Mesenchymal stem cell (in vitro differentiated cells and primary cell): ENCODE data around the gene IL3RA.

ENCODE experiments used
- DNase-seq: peaks from one replicate; pipeline ENCODE4 v3.0.0-alpha.2; 2013
- H2AFZ ChIP-seq: one replicate; pipeline ENCODE4 v1.6.1; 2013; ENCODE audit warnings: low read depth, mild to moderate bottlenecking, control low read depth, inconsistent platforms, low read length, moderate library complexity
- H2AK5ac ChIP-seq: 2 replicates; pipeline ENCODE4 v1.6.1; 2013; ENCODE audit warnings: low read length, moderate library complexity, mild to moderate bottlenecking, inconsistent platforms; ENCODE audit not compliant: severe bottlenecking
- H2BK120ac ChIP-seq: one replicate; pipeline ENCODE4 v1.6.1; 2013; ENCODE audit warnings: low read depth, mild to moderate bottlenecking, inconsistent platforms, low read length, moderate library complexity
- H2BK12ac ChIP-seq, 2 experiments: one replicate each; pipeline ENCODE4 v1.6.1; 2013; ENCODE audit warnings: inconsistent platforms in 2 of 2, low read length in 2 of 2, mild to moderate bottlenecking in 2 of 2, moderate library complexity in 2 of 2, control low read depth in 1 of 2
- H2BK15ac ChIP-seq: one replicate; pipeline ENCODE4 v1.6.1; 2013; ENCODE audit warnings: mild to moderate bottlenecking, low read depth, inconsistent platforms; ENCODE audit not compliant: poor library complexity, severe bottlenecking
- H2BK5ac ChIP-seq: 2 replicates; pipeline ENCODE4 v1.6.1; 2013; ENCODE audit warnings: low read depth, mild to moderate bottlenecking, low read length, control low read depth, inconsistent platforms; ENCODE audit not compliant: poor library complexity, severe bottlenecking
- H3K14ac ChIP-seq, 2 experiments: one replicate each; pipeline ENCODE4 v1.6.1; 2013; ENCODE audit warnings: inconsistent platforms in 2 of 2, low read length in 2 of 2, control low read depth in 1 of 2, mild to moderate bottlenecking in 1 of 2, moderate library complexity in 1 of 2
- H3K18ac ChIP-seq, 2 experiments: one replicate each; pipeline ENCODE4 v1.6.1; 2013; ENCODE audit warnings: inconsistent platforms in 2 of 2, low read length in 2 of 2, control low read depth in 1 of 2, low read depth in 1 of 2, mild to moderate bottlenecking in 1 of 2
- H3K23ac ChIP-seq, 2 experiments: one replicate each; pipeline ENCODE4 v1.6.1; 2013; ENCODE audit warnings: inconsistent platforms in 2 of 2, low read length in 2 of 2, mild to moderate bottlenecking in 2 of 2, moderate library complexity in 2 of 2, control low read depth in 1 of 2
- H3K27ac ChIP-seq: 2 replicates; pipeline ENCODE4 v1.5.1; 2013; ENCODE audit warnings: mild to moderate bottlenecking, moderate library complexity, low read length, control low read depth, inconsistent platforms; ENCODE audit not compliant: poor library complexity, severe bottlenecking
- H3K27me3 ChIP-seq, 2 experiments: 2 replicates each; pipeline versions ENCODE4 v1.6.1 to v1.7.0; 2013; ENCODE audit warnings: low read length in 2 of 2, mild to moderate bottlenecking in 2 of 2, moderate library complexity in 2 of 2, control low read depth in 1 of 2, inconsistent platforms in 1 of 2; ENCODE audit not compliant: control insufficient read depth in 1 of 2, insufficient read depth in 1 of 2
- H3K36me3 ChIP-seq, 2 experiments: 2 replicates each; pipeline versions ENCODE4 v1.6.1 to v1.7.0; 2013; ENCODE audit warnings: low read length in 2 of 2, control low read depth in 1 of 2, inconsistent platforms in 1 of 2, low read depth in 1 of 2, mild to moderate bottlenecking in 1 of 2; ENCODE audit not compliant: insufficient read depth in 2 of 2, control insufficient read depth in 1 of 2
- H3K4ac ChIP-seq, 2 experiments: one replicate each; pipeline ENCODE4 v1.6.1; 2013; ENCODE audit warnings: inconsistent platforms in 2 of 2, low read length in 2 of 2, mild to moderate bottlenecking in 2 of 2, moderate library complexity in 2 of 2, control low read depth in 1 of 2, low read depth in 1 of 2
- H3K4me1 ChIP-seq: 2 replicates; pipeline ENCODE4 v1.6.1; 2013; ENCODE audit warnings: low read depth, low read length, control low read depth; ENCODE audit not compliant: control insufficient read depth, insufficient read depth
- H3K4me2 ChIP-seq: 2 replicates; pipeline ENCODE4 v1.6.1; 2013; ENCODE audit warnings: low read length, mild to moderate bottlenecking, inconsistent platforms; ENCODE audit not compliant: poor library complexity, severe bottlenecking
- H3K4me3 ChIP-seq, 2 experiments: 2 replicates each; pipeline versions ENCODE4 v1.5.1 to v1.7.0; 2013; ENCODE audit warnings: low read length in 2 of 2, mild to moderate bottlenecking in 2 of 2, control low read depth in 1 of 2, low read depth in 1 of 2; ENCODE audit not compliant: insufficient read depth in 1 of 2
- H3K79me1 ChIP-seq: replicated peaks from 2 replicates; pipeline ENCODE4 v1.6.1; 2013; ENCODE audit warnings: mild to moderate bottlenecking, control low read depth, low read length, inconsistent platforms; ENCODE audit not compliant: poor library complexity, severe bottlenecking
- H3K9ac ChIP-seq: 2 replicates; pipeline ENCODE4 v1.7.0; 2013; ENCODE audit warnings: mild to moderate bottlenecking, low read length, moderate library complexity
- H3K9me3 ChIP-seq: 2 replicates; pipeline ENCODE4 v1.7.0; 2013; ENCODE audit warnings: mild to moderate bottlenecking, low read length; ENCODE audit not compliant: control insufficient read depth
- H4K8ac ChIP-seq: one replicate; pipeline ENCODE4 v1.6.1; 2013; ENCODE audit warnings: inconsistent platforms, mild to moderate bottlenecking, low read length, moderate library complexity
- H4K91ac ChIP-seq: one replicate; pipeline ENCODE4 v1.6.1; 2013; ENCODE audit warnings: mild to moderate bottlenecking, low read length, inconsistent platforms
- WGBS: methylation state at CpG from one replicate; pipeline ENCODE4 v1.1.7; 2013; ENCODE audit warnings: mixed read lengths; 5-methylcytosine and 5-hydroxymethylcytosine counted together

Gene IL3RA

DNA sequence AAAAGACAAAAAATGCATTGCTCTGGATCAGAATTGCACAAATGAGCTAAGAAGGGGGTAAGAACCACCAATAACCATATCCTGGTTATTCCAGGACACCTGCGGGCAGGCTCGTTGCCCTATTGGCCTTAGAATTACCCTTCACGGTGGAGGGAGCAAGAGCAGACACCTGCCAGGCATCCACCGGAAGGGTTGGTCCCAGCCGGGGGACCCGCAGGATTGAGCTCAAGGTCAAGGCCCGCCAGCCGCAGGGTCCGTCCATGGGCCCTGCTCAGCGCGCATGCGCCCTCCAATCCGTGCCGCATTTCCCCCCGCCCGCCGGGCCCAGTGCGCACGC lies 54.8 kb downstream of the IL3RA start:
- peak overlapping the region; percentile 99 for H3K9ac ChIP-seq
- H3K4me1 ChIP-seq = peaks cover 25% of the 10 kb centered on the region
- H2BK12ac ChIP-seq = no peak overlapping the region
- peak overlapping the region; percentile 88 for H3K4me2 ChIP-seq
- no peak overlapping the region for H2AFZ ChIP-seq
- peak overlapping the region; percentile 16 to 19 for H3K18ac ChIP-seq
- no peak overlapping the region for H3K23ac ChIP-seq
- H3K79me1 ChIP-seq = peaks cover 13% of the 10 kb centered on the region
- H2BK15ac ChIP-seq = no peak overlapping the region
- H3K27ac ChIP-seq = peak overlapping the region; percentile 71
- no peak overlapping the region for H4K8ac ChIP-seq
- H2BK120ac ChIP-seq = no peak overlapping the region
- no peak overlapping the region for H2BK5ac ChIP-seq
- H3K9me3 ChIP-seq = no peaks in the 10 kb centered on the region
- no peak overlapping the region for H4K91ac ChIP-seq
- H3K14ac ChIP-seq = peak overlapping the region in 1 of 2 experiments; percentile 57
- peak overlapping the region; percentile 42 to 76 for H3K4ac ChIP-seq
- DNase-seq = no peak
- H3K4me3 ChIP-seq = peak overlapping the region; percentile 100
- H3K36me3 ChIP-seq = peaks cover 45 to 60% of the 10 kb centered on the region in 2 experiments
- no peak overlapping the region for H2AK5ac ChIP-seq
- H3K27me3 ChIP-seq = no peaks in the 10 kb centered on the region
- 0% methylated on average over 19 of the region's 19 CpGs for WGBS

DNA sequence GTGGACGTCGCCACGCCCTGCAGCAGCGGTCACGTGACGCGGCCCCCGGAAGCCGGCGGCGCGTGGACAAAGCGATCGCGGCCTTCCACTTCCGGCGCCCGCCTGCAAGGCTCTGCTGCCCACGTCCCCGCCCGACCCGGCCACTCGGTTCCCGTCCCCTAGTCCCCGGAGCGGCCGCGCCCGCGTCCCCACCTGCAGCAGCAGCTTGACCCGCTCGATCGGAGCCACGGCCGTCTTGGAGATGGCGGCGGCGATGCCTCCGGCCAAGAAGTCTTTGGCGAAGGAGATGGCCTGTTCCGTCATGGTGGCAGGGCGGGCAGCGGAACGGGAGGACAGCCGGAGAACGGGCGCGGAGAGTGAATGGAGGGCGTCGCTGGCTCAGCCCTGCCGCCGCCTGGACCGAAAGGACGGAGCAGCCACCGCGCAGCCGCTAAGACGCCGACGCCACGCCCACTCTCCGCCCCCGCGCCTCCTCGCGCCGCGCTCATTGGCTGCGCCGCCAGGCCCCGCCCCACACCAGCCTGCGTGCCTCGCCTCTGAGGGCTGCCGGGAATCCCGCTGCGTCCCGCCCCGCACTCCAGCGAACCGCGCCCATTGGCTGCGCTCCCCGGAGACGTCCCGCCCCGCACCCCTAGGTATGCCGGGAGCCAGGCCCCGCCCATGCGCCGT lies 55.3 kb downstream of the IL3RA start, which contains the start of gene SLC25A6:
TSS of gene SLC25A6 (minus strand) at position 407 of the 669 bp plus-strand sequence. CDS start at position 303, 104 bp downstream.
- Histone ChIP-seq H2BK5ac (peak within 1 kb of the TSS; percentile 99), H3K14ac (peak within 1 kb of the TSS; percentile 81 to 100), H2BK120ac (peak within 1 kb of the TSS; percentile 99), H3K9ac (peak within 1 kb of the TSS; percentile 99), H2BK12ac (peak within 1 kb of the TSS; percentile 73 to 91), H3K27me3 (no peaks in the 10 kb centered on the region), H3K79me1 (peaks cover 17% of the 10 kb centered on the region), H2BK15ac (peak within 1 kb of the TSS; percentile 97), H3K4me2 (peak within 1 kb of the TSS; percentile 88), H3K4me3 (peak within 1 kb of the TSS; percentile 100), H3K36me3 (peaks cover 45 to 60% of the 10 kb centered on the region in 2 experiments), H2AK5ac (peak within 1 kb of the TSS; percentile 100), H3K4ac (peak within 1 kb of the TSS; percentile 99 to 100), H2AFZ (peak within 1 kb of the TSS; percentile 65), H3K23ac (peak within 1 kb of the TSS in 1 of 2 experiments; percentile 100), H3K4me1 (peaks cover 27% of the 10 kb centered on the region), H4K8ac (peak within 1 kb of the TSS; percentile 100), H3K18ac (peak within 1 kb of the TSS; percentile 100), H4K91ac (peak within 1 kb of the TSS; percentile 100), H3K27ac (peak within 1 kb of the TSS; percentile 98), H3K9me3 (no peaks in the 10 kb centered on the region)
- peak; percentile 96 for DNase-seq
- WGBS = under 1% methylated on average over 65 of the region's 90 CpGs

DNA sequence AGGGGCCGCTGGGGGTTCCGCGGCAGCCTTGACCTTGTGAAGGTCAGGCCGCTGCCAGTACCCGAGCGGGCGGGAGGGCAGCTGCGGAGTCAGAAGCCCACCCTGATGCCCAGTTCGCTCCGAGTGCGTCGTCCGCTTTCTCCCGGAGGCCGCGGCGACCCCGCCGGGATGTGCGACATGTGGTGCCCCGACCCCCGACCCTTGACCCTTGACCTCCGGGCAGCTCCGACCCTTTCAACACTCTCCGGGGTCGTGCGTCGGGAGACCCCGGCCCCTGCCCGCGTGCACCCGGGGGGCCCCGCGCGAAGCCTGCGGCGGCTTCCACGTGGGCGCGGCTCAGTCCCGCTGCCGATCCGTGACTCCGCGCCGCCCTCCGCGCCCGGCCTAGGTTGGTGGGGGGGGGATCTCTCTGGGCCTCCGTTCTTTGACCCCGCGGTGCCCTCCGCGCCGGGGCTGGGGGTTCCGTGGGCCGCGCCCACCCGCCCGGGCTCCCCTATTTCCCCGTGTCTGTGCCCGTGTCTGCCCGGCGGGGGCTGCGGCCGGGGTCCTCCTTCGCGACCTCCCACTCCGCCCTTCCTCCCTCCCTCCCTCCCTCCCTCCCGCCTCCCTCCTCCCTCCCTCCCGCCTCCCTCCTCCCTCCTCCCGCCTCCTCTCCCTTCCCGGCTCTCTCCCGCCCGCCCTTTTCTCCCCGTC lies 55.9 kb downstream of the IL3RA start:
- Histone ChIP-seq H3K23ac (no peak overlapping the region), H3K4ac (peak overlapping the region; percentile 97 to 100), H2BK12ac (peak overlapping the region in 1 of 2 experiments; percentile 33), H2BK5ac (peak overlapping the region; percentile 94), H4K8ac (peak overlapping the region; percentile 98), H3K4me2 (peak overlapping the region; percentile 77), H3K79me1 (peaks cover 17% of the 10 kb centered on the region), H3K27me3 (no peaks in the 10 kb centered on the region), H3K4me3 (peak overlapping the region; percentile 90 to 100), H3K4me1 (peaks cover 25% of the 10 kb centered on the region), H2AK5ac (peak overlapping the region; percentile 62), H3K14ac (peak overlapping the region; percentile 81 to 98), H2BK120ac (peak overlapping the region; percentile 98), H2AFZ (peak overlapping the region; percentile 29), H3K9me3 (no peaks in the 10 kb centered on the region), H4K91ac (peak overlapping the region; percentile 98), H2BK15ac (peak overlapping the region; percentile 97), H3K36me3 (peaks cover 38 to 59% of the 10 kb centered on the region in 2 experiments), H3K18ac (peak overlapping the region; percentile 99 to 100), H3K9ac (peak overlapping the region; percentile 99), H3K27ac (peak overlapping the region; percentile 89)
- DNase-seq = peak; percentile 78
- 0% methylated on average over 16 of the region's 76 CpGs for WGBS
